Endothelial cell of umbilical vein (primary cell): Measurements from ENCODE around the gene SLC7A7. TPM values are rescaled to one million over a fixed set of nuclear protein-coding genes. Genes with fewer than 3 reads are reported as not detected.

ENCODE experiments used
- BruUV-seq: library from RNA; stranded (reverse); fragments of 400-500 nt; replicated peaks from 2 replicates; lab custom pipeline; 2021; lab: Mats Ljungman, UMichigan
- CTCF ChIA-PET: fragments of 300-600, 350-600 bp; sonication (Branson Sonifier 250); formaldehyde crosslinking; loops from one replicate; lab custom pipeline; 2021; ENCODE audit warnings: antibody characterized with exemption, inconsistent platforms; lab: Charles Lee
- POLR2A ChIA-PET: fragments of 300-600, 350-600 bp; sonication (Branson Sonifier 250); formaldehyde crosslinking; loops from one replicate; lab custom pipeline; 2021; ENCODE audit warnings: antibody characterized with exemption, inconsistent platforms; lab: Charles Lee
- DNase-seq: peaks from one replicate; pipeline ENCODE4 v3.0.0-alpha.2; 2011; ENCODE audit warnings: low read depth, low spot score
- FAIRE-seq: peaks from 2 replicates; lab custom pipeline; 2011; peaks lifted over from hg19 to GRCh38; lab: Jason Lieb, UNC
- H2AFZ ChIP-seq: 2 replicates; pipeline ENCODE4 v1.6.0; 2012; ENCODE audit warnings: low read depth, low read length, control low read depth, inconsistent platforms
- H3K27ac ChIP-seq: 2 replicates; pipeline ENCODE4 v1.5.1; 2011; ENCODE audit warnings: low read depth, mild to moderate bottlenecking, control low read depth, low read length, moderate library complexity; ENCODE audit not compliant: insufficient read depth
- H3K27me3 ChIP-seq, 2 experiments: 2 replicates each; pipeline versions ENCODE4 v1.6.0 to v1.6.1; 2011; ENCODE audit warnings: low read length in 2 of 2, mixed read lengths in 1 of 2; ENCODE audit not compliant: control insufficient read depth in 2 of 2, insufficient read depth in 2 of 2
- H3K36me3 ChIP-seq, 2 experiments: 2 replicates in 1 of 2; 3 replicates in 1 of 2; pipeline ENCODE4 v1.5.1; 2011; ENCODE audit warnings: low read length in 2 of 2, mild to moderate bottlenecking in 1 of 2, moderate library complexity in 1 of 2; ENCODE audit not compliant: control insufficient read depth in 2 of 2, insufficient read depth in 2 of 2; ENCODE audit errors: extremely low read depth in 1 of 2
- H3K4me1 ChIP-seq: 3 replicates; pipeline ENCODE4 v1.5.1; 2011; ENCODE audit warnings: mild to moderate bottlenecking, low read length; ENCODE audit not compliant: control insufficient read depth, insufficient read depth; ENCODE audit errors: extremely low read depth
- H3K4me2 ChIP-seq: 2 replicates; pipeline ENCODE4 v1.6.1; 2011; ENCODE audit warnings: low read length, control low read depth, mixed read lengths; ENCODE audit not compliant: insufficient read depth
- H3K4me3 ChIP-seq, 3 experiments: fragments of 200-600 bp in 1 of 3; sonication (generic), shearing (Covaris generic) in 1 of 3; replicated peaks in 1 of 3; 2 replicates each; pipeline ENCODE4 v1.5.1; 2011 to 2016; ENCODE audit warnings: control low read depth in 3 of 3, low read length in 3 of 3, mild to moderate bottlenecking in 2 of 3, inconsistent platforms in 1 of 3, low read depth in 1 of 3, moderate library complexity in 1 of 3; ENCODE audit not compliant: insufficient read depth in 1 of 3
- H3K79me2 ChIP-seq: 2 replicates; pipeline ENCODE4 v1.6.0; 2012; ENCODE audit warnings: low read length, inconsistent platforms; ENCODE audit not compliant: control insufficient read depth, insufficient read depth
- H3K9ac ChIP-seq: replicated peaks from 2 replicates; pipeline ENCODE3; 2011; ENCODE audit warnings: low read length, control low read depth; ENCODE audit not compliant: insufficient read depth; ENCODE audit errors: extremely low read depth
- H3K9me1 ChIP-seq: replicated peaks from 3 replicates; pipeline ENCODE4 v1.6.0; 2011; ENCODE audit warnings: mild to moderate bottlenecking, low read length; ENCODE audit not compliant: control insufficient read depth, insufficient read depth; ENCODE audit errors: extremely low read depth
- H3K9me3 ChIP-seq: replicated peaks from 2 replicates; pipeline ENCODE4 v1.5.1; 2012; ENCODE audit warnings: low read length, inconsistent platforms; ENCODE audit not compliant: control insufficient read depth, insufficient read depth
- H4K20me1 ChIP-seq: replicated peaks from 2 replicates; pipeline ENCODE3; 2011; ENCODE audit warnings: mild to moderate bottlenecking, low read length; ENCODE audit not compliant: control insufficient read depth, insufficient read depth; ENCODE audit errors: extremely low read depth
- JUN ChIP-seq: IDR thresholded peaks from 2 replicates; pipeline ENCODE4 v1.6.1; 2011; ENCODE audit warnings: borderline replicate concordance, low read depth; ENCODE audit not compliant: insufficient read length, insufficient read depth
- MYC ChIP-seq: IDR thresholded peaks from one replicate; pipeline ENCODE4 v1.6.1; 2011; ENCODE audit warnings: mild to moderate bottlenecking, low read depth, low read length
- POLR2A ChIP-seq: IDR thresholded peaks from 2 replicates; pipeline ENCODE4 v1.6.1; 2012; ENCODE audit warnings: low read depth, mild to moderate bottlenecking, control low read depth, low read length
- POLR2AphosphoS5 ChIP-seq: IDR thresholded peaks from 2 replicates; pipeline ENCODE4 v1.6.1; 2012; ENCODE audit warnings: low read depth, mild to moderate bottlenecking, control low read depth, low read length, moderate library complexity; ENCODE audit not compliant: insufficient read depth
- dilution Hi-C: fragments of 300-500 bp; cut with MboI; formaldehyde crosslinking; loops from one replicate; pipeline ENCODE4 v1.15.0; 2019; ENCODE audit warnings: low sequenced_read_pairs; ENCODE audit not compliant: extremely low pct_ligation_motif_present
- intact Hi-C: fragments of 100-400 bp; cut with micrococcal nuclease; formaldehyde crosslinking; loops from one replicate; pipeline ENCODE4 v1.10.0; 2022
- polyA plus RNA-seq, 4 experiments: library from polyadenylated mRNA; depleted of rRNA in 3 of 4; stranded (reverse) in 3 of 4; unstranded in 1 of 4; fragments of >200 nt; gene quantifications; 2 replicates each; pipeline versions ENCODE4 v1.2.1 to v1.2.3, GENCODE V29; 2011 to 2012; ENCODE audit warnings: missing spikeins in 1 of 4
- total RNA-seq: library from RNA; stranded (reverse); gene quantifications from 2 replicates; pipeline ENCODE4 v1.2.3, GENCODE V29; 2021
- TF ChIP-seq, protein P1 (sequence below): IDR thresholded peaks from 2 replicates; pipeline ENCODE4 v1.6.1; 2011; ENCODE audit not compliant: insufficient read depth, insufficient read length
- TF ChIP-seq, protein P2 (sequence below), 2 donors: IDR thresholded peaks; 1 replicate in 1 of 2; 2 replicates in 1 of 2; pipeline ENCODE4 v1.5.1; 2011; ENCODE audit warnings: low read length in 2 of 2, mild to moderate bottlenecking in 2 of 2, moderate library complexity in 2 of 2, control low read depth in 1 of 2, inconsistent platforms in 1 of 2, low read depth in 1 of 2; ENCODE audit not compliant: insufficient read depth in 1 of 2; ENCODE audit errors: extremely low read depth in 1 of 2

SLC7A7 gene
- total and polyA plus RNA-seq, 2 donors (not counting 3 experiments of a cell fraction or from before 2014, with no cell fraction given) = 22.5 to 94.0 TPM

DNA sequence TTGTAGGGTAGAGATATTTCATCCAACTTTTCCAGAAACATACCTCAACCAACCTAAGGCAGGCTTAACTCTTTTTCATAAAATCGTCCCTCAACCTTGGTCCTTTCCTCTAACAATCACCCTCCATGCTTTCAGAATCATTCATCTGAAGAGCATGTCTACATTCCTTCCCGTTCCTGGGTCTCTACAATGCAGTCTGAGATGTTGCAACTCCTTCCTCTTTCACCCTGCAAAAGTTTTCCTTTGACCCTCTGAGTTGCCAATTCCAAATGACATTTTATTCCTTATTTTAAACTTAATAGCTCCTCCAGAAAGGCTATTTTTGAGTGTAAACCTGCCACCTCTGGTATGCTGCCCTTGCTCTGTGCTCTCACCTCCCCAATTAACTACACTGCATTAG is 16.7 kb downstream of the SLC7A7 start:
- TF ChIP-seq MYC (no peak), POLR2A (no peak), JUN (no peak), POLR2AphosphoS5 (no peak)
- TF ChIP-seq, protein P1, sequence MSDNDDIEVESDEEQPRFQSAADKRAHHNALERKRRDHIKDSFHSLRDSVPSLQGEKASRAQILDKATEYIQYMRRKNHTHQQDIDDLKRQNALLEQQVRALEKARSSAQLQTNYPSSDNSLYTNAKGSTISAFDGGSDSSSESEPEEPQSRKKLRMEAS = no peak
- TF ChIP-seq, protein P2, sequence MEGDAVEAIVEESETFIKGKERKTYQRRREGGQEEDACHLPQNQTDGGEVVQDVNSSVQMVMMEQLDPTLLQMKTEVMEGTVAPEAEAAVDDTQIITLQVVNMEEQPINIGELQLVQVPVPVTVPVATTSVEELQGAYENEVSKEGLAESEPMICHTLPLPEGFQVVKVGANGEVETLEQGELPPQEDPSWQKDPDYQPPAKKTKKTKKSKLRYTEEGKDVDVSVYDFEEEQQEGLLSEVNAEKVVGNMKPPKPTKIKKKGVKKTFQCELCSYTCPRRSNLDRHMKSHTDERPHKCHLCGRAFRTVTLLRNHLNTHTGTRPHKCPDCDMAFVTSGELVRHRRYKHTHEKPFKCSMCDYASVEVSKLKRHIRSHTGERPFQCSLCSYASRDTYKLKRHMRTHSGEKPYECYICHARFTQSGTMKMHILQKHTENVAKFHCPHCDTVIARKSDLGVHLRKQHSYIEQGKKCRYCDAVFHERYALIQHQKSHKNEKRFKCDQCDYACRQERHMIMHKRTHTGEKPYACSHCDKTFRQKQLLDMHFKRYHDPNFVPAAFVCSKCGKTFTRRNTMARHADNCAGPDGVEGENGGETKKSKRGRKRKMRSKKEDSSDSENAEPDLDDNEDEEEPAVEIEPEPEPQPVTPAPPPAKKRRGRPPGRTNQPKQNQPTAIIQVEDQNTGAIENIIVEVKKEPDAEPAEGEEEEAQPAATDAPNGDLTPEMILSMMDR (IDR thresholded peaks at IDR 0.05; ENCODE audit: extremely low read depth in 1 of 2, insufficient read depth in 1 of 2, low read depth in 1 of 2, low read length in 2 of 2) = no peak
- Histone ChIP-seq H3K4me1 (no peaks in the 10 kb centered on the region), H3K4me3 (no peak overlapping the region), H4K20me1 (no peaks in the 10 kb centered on the region), H3K9me1 (no peaks in the 10 kb centered on the region), H2AFZ (no peak overlapping the region), H3K27ac (no peak overlapping the region), H3K9ac (no peak overlapping the region), H3K9me3 (no peaks in the 10 kb centered on the region), H3K4me2 (no peak overlapping the region), H3K79me2 (no peaks in the 10 kb centered on the region), H3K36me3 (peaks cover 0 to 3% of the 10 kb centered on the region in 2 experiments), H3K27me3 (peaks cover 0 to 5% of the 10 kb centered on the region in 2 experiments)
- no TSS peak for BruUV-seq
- dilution Hi-C loops = no loop called here
- FAIRE-seq (no peak), DNase-seq (no peak)
- ChIA-PET POLR2A (no interaction called here), CTCF (no interaction called here)
- intact Hi-C loops = no loop called here
